ENCODE results near the gene THUMPD2.

The THUMPD2 gene

GRCh38 chr2:39816428-39816827 lies 37.4 kb upstream of the THUMPD2 start:
- Histone ChIP-seq H4K20me1 (ENCODE audit: control insufficient read depth, insufficient read depth, low read depth, low read length) (no peaks in the 10 kb centered on the region), H3K9me2 (replicated peaks; ENCODE audit: control insufficient read depth, low read length) (no peaks in the 10 kb centered on the region), H3K79me2 (ENCODE audit: control insufficient read depth, low read length) (no peaks in the 10 kb centered on the region), H3K4me2 (ENCODE audit: low read length) (no peak overlapping the region), H3K9me3 (ENCODE audit: control insufficient read depth, insufficient read depth, low read length) (no peaks in the 10 kb centered on the region), H3F3A (ENCODE audit: control insufficient read depth, insufficient read depth) (no peaks in the 10 kb centered on the region), H3K4me1 (ENCODE audit: control insufficient read depth, low read length) (no peaks in the 10 kb centered on the region), H3K4me3 (ENCODE audit: low read length) (no peak overlapping the region), H3K27me3 (ENCODE audit: control insufficient read depth, low read length) (no peaks in the 10 kb centered on the region), H3K36me3 (ENCODE audit: control insufficient read depth, low read length) (no peaks in the 10 kb centered on the region), H3K27ac (ENCODE audit: low read depth, low read length) (no peak overlapping the region)
- TF ChIP-seq EZH2phosphoT487 (IDR thresholded peaks at IDR 0.05; ENCODE audit: borderline replicate concordance, low read length) = no peak
- TF ChIP-seq CTCF (IDR thresholded peaks at IDR 0.05; ENCODE audit: low read depth, low read length, poor library complexity, severe bottlenecking) = no peak

GRCh38 chr2:39805936-39806608 lies 27.0 kb upstream of the THUMPD2 start:
- no peaks in the 10 kb centered on the region for H3K4me1 ChIP-seq (ENCODE audit: control insufficient read depth, low read length)
- no peak overlapping the region for H3K4me2 ChIP-seq (ENCODE audit: low read length)

GRCh38 chr2:39803839-39804238 lies 24.8 kb upstream of the THUMPD2 start:
- TF ChIP-seq EZH2phosphoT487 (IDR thresholded peaks at IDR 0.05; ENCODE audit: borderline replicate concordance, low read length) (no peak), CTCF (IDR thresholded peaks at IDR 0.05; ENCODE audit: low read depth, low read length, poor library complexity, severe bottlenecking) (no peak)
- H3K9me3 ChIP-seq (ENCODE audit: control insufficient read depth, insufficient read depth, low read length) = peaks cover 4% of the 10 kb centered on the region; the same call in 1 of the 2 replicates

More at GRCh38 chr2:39805936-39806608, 27.0 kb upstream of the THUMPD2 start:
- H3K4me3 ChIP-seq (ENCODE audit: low read length) = no peak overlapping the region
- H3F3A ChIP-seq (ENCODE audit: control insufficient read depth, insufficient read depth) = no peaks in the 10 kb centered on the region
- H4K20me1 ChIP-seq (ENCODE audit: control insufficient read depth, insufficient read depth, low read depth, low read length) = no peaks in the 10 kb centered on the region
- no peaks in the 10 kb centered on the region for H3K79me2 ChIP-seq (ENCODE audit: control insufficient read depth, low read length)
- no peak overlapping the region for H3K27ac ChIP-seq (ENCODE audit: low read depth, low read length)
- peaks cover 4% of the 10 kb centered on the region; the same call in 1 of the 2 replicates for H3K9me3 ChIP-seq (ENCODE audit: control insufficient read depth, insufficient read depth, low read length)
- TF ChIP-seq CTCF (IDR thresholded peaks at IDR 0.05; ENCODE audit: low read depth, low read length, poor library complexity, severe bottlenecking) = no peak
- no peak for TF ChIP-seq EZH2phosphoT487 (IDR thresholded peaks at IDR 0.05; ENCODE audit: borderline replicate concordance, low read length)
- no peaks in the 10 kb centered on the region for H3K36me3 ChIP-seq (ENCODE audit: control insufficient read depth, low read length)
- no peaks in the 10 kb centered on the region for H3K9me2 ChIP-seq (replicated peaks; ENCODE audit: control insufficient read depth, low read length)
- no peaks in the 10 kb centered on the region for H3K27me3 ChIP-seq (ENCODE audit: control insufficient read depth, low read length)

More at GRCh38 chr2:39803839-39804238, 24.8 kb upstream of the THUMPD2 start:
- Histone ChIP-seq H3K27me3 (ENCODE audit: control insufficient read depth, low read length) (no peaks in the 10 kb centered on the region), H3F3A (ENCODE audit: control insufficient read depth, insufficient read depth) (no peaks in the 10 kb centered on the region), H3K4me2 (ENCODE audit: low read length) (no peak overlapping the region), H3K79me2 (ENCODE audit: control insufficient read depth, low read length) (no peaks in the 10 kb centered on the region), H3K4me3 (ENCODE audit: low read length) (no peak overlapping the region), H3K27ac (ENCODE audit: low read depth, low read length) (no peak overlapping the region), H3K4me1 (ENCODE audit: control insufficient read depth, low read length) (no peaks in the 10 kb centered on the region), H3K36me3 (ENCODE audit: control insufficient read depth, low read length) (no peaks in the 10 kb centered on the region), H4K20me1 (ENCODE audit: control insufficient read depth, insufficient read depth, low read depth, low read length) (no peaks in the 10 kb centered on the region), H3K9me2 (replicated peaks; ENCODE audit: control insufficient read depth, low read length) (no peaks in the 10 kb centered on the region)
